ENCODE results near the gene TCF20. TPM values are rescaled to one million over a fixed set of nuclear protein-coding genes. Genes with fewer than 3 reads are reported as not detected.

TCF20 gene
- total and polyA plus RNA-seq, 12 donors, result 5.6 to 43.9 (median 24.3) TPM

DNA sequence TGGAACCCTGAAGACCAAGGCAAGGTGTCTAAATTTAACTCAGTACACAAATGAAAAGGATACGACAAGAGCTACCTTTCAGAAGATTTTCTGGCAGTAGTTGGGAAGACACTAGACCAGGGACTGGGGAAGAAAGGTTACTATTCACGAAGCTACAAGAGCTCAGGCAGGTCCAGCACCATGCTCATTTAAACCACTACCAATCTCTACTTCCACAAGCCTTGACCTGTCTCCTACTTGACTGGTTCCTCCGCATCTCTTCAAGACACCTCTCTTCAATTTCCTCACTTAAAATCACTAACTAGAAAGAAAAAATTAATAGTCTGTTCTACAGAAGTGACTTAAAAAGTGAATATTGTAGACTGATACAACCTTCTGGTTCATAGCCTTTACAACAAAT is 22.9 kb downstream of the TCF20 start:
- no peak for DNase-seq
- TF ChIP-seq CTCF (IDR thresholded peaks at IDR 0.05) (no peak), POLR2A (IDR thresholded peaks at IDR 0.05) (no peak)
- H3K27ac ChIP-seq, result no peak overlapping the region
- H3K36me3 ChIP-seq (replicated peaks in 1 of 2), result no peaks in the 10 kb centered on the region
- WGBS, 4 donors, result 94 to 96% (median 95%) methylated on average over 3 of the region's 3 CpGs
- peaks cover 0 to 13% of the 10 kb centered on the region in 2 donors for H3K4me1 ChIP-seq (replicated peaks in 1 of 2)
- H3K9me3 ChIP-seq (replicated peaks in 1 of 3), result no peaks in the 10 kb centered on the region
- H3K4me3 ChIP-seq, result no peak overlapping the region
- H3K27me3 ChIP-seq, result no peaks in the 10 kb centered on the region
- intact Hi-C loops (cut with DNase I), result loop anchor here in 1 of 2 donors (2.0 kb wide), 1 partner anchor 27 kb away; no protein-coding TSS in a partner anchor

DNA sequence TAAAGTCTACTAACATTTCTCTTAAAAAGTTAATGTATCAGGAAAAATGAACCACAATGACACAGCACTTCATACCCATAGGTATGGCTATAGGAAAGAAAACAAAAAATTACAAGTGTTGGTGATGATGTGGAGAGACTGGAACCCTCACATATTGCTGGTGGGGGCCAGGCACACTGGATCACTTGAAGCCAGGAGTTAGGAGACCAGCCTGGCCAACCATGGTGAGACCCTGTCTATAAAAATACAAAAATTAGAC is 26.7 kb downstream of the TCF20 start:
- H3K27me3 ChIP-seq, result no peaks in the 10 kb centered on the region
- no peak overlapping the region for H3K27ac ChIP-seq
- no peaks in the 10 kb centered on the region for H3K9me3 ChIP-seq (replicated peaks in 1 of 3)
- DNase-seq, result no peak
- no peaks in the 10 kb centered on the region for H3K36me3 ChIP-seq (replicated peaks in 1 of 2)
- no peaks in the 10 kb centered on the region for H3K4me1 ChIP-seq (replicated peaks in 1 of 2)
- no peak overlapping the region for H3K4me3 ChIP-seq
- intact Hi-C loops (cut with DNase I), result no loop called here
- TF ChIP-seq POLR2A (IDR thresholded peaks at IDR 0.05), result no peak
- TF ChIP-seq CTCF (IDR thresholded peaks at IDR 0.05), result no peak

DNA sequence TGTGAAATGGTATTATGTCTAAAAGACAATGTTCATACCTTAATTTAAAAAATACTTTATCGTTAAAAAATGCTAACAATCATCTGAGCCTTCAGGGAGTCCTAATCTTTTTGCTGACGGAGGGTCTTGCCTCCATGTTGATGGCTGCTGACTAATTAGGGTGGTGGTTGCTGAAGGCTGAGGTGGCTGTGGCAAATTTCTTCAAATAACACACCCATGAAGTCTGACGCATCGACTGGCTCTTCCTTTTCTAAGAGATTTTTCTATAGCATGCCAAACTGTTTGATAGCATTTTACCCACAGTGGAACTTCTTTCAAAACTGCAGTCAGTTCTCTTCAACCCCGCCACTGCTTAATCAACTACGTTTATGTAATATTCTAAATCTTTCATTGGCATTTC is 33.6 kb downstream of the TCF20 start:
- no peak for TF ChIP-seq CTCF (IDR thresholded peaks at IDR 0.05)
- no peak for TF ChIP-seq POLR2A (IDR thresholded peaks at IDR 0.05)
- Histone ChIP-seq H3K9me3 (replicated peaks in 1 of 3) (no peaks in the 10 kb centered on the region), H3K27me3 (no peaks in the 10 kb centered on the region), H3K4me3 (no peak overlapping the region), H3K36me3 (replicated peaks in 1 of 2) (no peaks in the 10 kb centered on the region), H3K27ac (no peak overlapping the region), H3K4me1 (replicated peaks in 1 of 2) (no peaks in the 10 kb centered on the region)
- intact Hi-C loops (cut with DNase I), result no loop called here
- no peak for DNase-seq
- WGBS, 4 donors, result 90 to 97% (median 95%) methylated on average over 6 of the region's 6 CpGs

DNA sequence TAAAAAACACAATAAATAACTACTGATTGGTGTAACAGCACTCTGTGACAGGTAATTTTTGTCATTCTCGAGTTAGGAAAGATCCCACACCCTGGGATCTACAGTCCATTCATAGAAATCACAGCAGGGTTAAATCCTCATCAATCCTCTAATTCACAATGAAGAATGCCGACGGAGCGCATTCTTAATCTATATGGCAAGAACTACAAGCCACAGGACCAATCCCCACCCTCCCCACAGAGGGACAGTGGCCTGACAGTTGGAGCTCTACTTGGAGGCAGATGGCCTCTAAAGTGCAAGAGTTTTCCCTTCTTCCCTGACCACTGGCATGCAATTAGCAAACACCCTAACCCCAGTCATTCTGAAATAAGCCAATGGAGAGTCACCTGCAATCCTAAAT is 34.2 kb downstream of the TCF20 start:
- Histone ChIP-seq H3K27me3 (no peaks in the 10 kb centered on the region), H3K4me1 (replicated peaks in 1 of 2) (no peaks in the 10 kb centered on the region), H3K9me3 (replicated peaks in 1 of 3) (no peaks in the 10 kb centered on the region), H3K36me3 (replicated peaks in 1 of 2) (no peaks in the 10 kb centered on the region), H3K4me3 (no peak overlapping the region), H3K27ac (no peak overlapping the region)
- 94 to 98% (median 96%) methylated on average over 4 of the region's 4 CpGs for WGBS, 4 donors
- intact Hi-C loops (cut with DNase I), result no loop called here
- no peak for DNase-seq
- TF ChIP-seq POLR2A (IDR thresholded peaks at IDR 0.05) (no peak), CTCF (IDR thresholded peaks at IDR 0.05) (no peak)
